ENCODE data around the gene NDEL1. TPM values are rescaled to one million over a fixed set of nuclear protein-coding genes. Genes with fewer than 3 reads are reported as not detected.

NDEL1 gene
- total RNA-seq, 1 experiment from 2014 or later: 34.7 TPM

DNA sequence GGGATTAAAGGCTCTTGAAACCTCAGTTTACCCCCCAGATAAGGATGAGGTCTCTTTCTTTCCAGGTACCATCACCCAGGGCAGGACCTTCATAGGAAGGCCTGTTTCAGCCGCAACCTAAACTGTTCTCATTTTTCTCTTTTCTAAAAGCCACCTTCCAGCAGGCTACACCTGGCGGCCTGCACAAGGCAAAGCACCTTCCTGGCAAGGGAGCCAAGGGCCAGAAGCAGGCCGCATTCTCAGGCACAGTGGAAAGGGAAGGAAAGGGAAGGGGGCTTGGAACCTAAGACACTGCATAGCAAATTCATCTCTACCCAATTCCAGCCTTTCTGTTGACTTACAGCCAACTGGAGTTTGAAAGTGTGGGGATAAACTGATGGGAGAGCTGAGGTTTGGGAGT, 8.9 kb upstream of the NDEL1 start:
- Mint-ChIP-seq H3K36me3 (no peaks in the 10 kb centered on the region), H3K4me3 (no peak overlapping the region), H3K27ac (no peak overlapping the region), H3K9me3 (no peaks in the 10 kb centered on the region), H3K27me3 (ENCODE audit: low read depth) (no peaks in the 10 kb centered on the region; the same call in 1 of the 2 replicates), H3K4me1 (no peaks in the 10 kb centered on the region)
- ChIA-PET POLR2A (no interaction called here), CTCF (interaction anchor here (1.0 kb wide), 1 partner anchor 17 kb away, joined by 4 read pairs; no protein-coding TSS in a partner anchor)
- TF ChIP-seq ZNF396 (CRISPR knock-in tag; IDR thresholded peaks at IDR 0.05; ENCODE audit: borderline replicate concordance) (no peak), SMAD4 (CRISPR knock-in tag; IDR thresholded peaks at IDR 0.05) (no peak), ZNF219 (CRISPR knock-in tag; IDR thresholded peaks at IDR 0.05; ENCODE audit: borderline replicate concordance) (no peak), CDX4 (CRISPR knock-in tag; IDR thresholded peaks at IDR 0.05; ENCODE audit: borderline replicate concordance) (no peak), CREM (CRISPR knock-in tag; IDR thresholded peaks at IDR 0.05) (no peak), ZNF138 (CRISPR knock-in tag; conservative IDR thresholded peaks at IDR 0.05) (no peak), ZNF532 (CRISPR knock-in tag; IDR thresholded peaks at IDR 0.05; ENCODE audit: borderline replicate concordance) (no peak), MYBL2 (CRISPR knock-in tag; IDR thresholded peaks at IDR 0.05) (no peak), ZNF671 (CRISPR knock-in tag; IDR thresholded peaks at IDR 0.05) (no peak), TEAD4 (CRISPR knock-in tag; IDR thresholded peaks at IDR 0.05) (no peak)
- TF ChIP-seq, protein P1, sequence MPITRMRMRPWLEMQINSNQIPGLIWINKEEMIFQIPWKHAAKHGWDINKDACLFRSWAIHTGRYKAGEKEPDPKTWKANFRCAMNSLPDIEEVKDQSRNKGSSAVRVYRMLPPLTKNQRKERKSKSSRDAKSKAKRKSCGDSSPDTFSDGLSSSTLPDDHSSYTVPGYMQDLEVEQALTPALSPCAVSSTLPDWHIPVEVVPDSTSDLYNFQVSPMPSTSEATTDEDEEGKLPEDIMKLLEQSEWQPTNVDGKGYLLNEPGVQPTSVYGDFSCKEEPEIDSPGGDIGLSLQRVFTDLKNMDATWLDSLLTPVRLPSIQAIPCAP (CRISPR knock-in tag; IDR thresholded peaks at IDR 0.05): no peak
- DNase-seq (ENCODE audit: low spot score) (no peak), ATAC-seq (peak; percentile 44; the same call in 1 of the 2 replicates)

DNA sequence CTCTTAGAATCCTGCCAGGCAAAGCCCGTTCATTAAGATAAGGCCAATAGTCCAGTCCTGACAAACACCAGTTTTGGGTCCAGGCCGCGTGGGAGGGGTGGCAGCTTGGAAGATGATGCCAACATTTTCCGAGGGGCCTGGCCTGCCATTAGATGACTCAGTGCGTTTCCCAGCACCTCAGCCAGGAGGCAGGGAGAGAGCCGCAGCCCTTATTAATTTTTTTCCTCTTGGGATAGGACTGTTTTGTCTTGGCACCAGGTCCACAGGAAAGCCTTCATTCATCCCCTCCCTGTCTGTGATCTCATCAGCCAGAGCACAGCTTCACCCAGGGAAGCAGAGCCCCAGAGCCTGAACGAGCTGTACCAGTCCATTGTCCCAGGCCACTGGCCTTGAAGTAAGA, 4.7 kb upstream of the NDEL1 start:
- ATAC-seq: no peak
- H3K27me3 Mint-ChIP-seq (ENCODE audit: low read depth): no peaks in the 10 kb centered on the region; the same call in 1 of the 2 replicates
- ChIA-PET CTCF (interaction anchor here (0.6 to 1.6 kb wide), 3 partner anchors 21 to 142 kb away, joined by 3 to 8 read pairs (median 3); partner anchors contain the start of gene RANGRF), POLR2A (no interaction called here)
- H3K4me3 Mint-ChIP-seq: no peak overlapping the region
- no peak for DNase-seq (ENCODE audit: low spot score)
- no peak overlapping the region for H3K27ac Mint-ChIP-seq
- H3K4me1 Mint-ChIP-seq: peaks cover 4% of the 10 kb centered on the region; the same call in 1 of the 2 replicates
- TF ChIP-seq CREM (CRISPR knock-in tag; IDR thresholded peaks at IDR 0.05): no peak
- TF ChIP-seq ZNF423 (CRISPR knock-in tag; IDR thresholded peaks at IDR 0.05): no peak
- H3K36me3 Mint-ChIP-seq: no peaks in the 10 kb centered on the region
- H3K9me3 Mint-ChIP-seq: no peaks in the 10 kb centered on the region

- peak overlapping the region; percentile 89 for H3K4me3 Mint-ChIP-seq
- H3K27me3 Mint-ChIP-seq (ENCODE audit: low read depth): no peaks in the 10 kb centered on the region; the same call in 1 of the 2 replicates
- ATAC-seq (peak; percentile 49), DNase-seq (ENCODE audit: low spot score) (peak; percentile 55)
- H3K36me3 Mint-ChIP-seq: peaks cover 6% of the 10 kb centered on the region
- H3K27ac Mint-ChIP-seq: peak overlapping the region; percentile 96
- peaks cover 13% of the 10 kb centered on the region for H3K4me1 Mint-ChIP-seq
- ChIA-PET POLR2A (interaction anchor here (0.9 to 1.5 kb wide), 6 partner anchors 12 to 226 kb away, joined by 3 to 5 read pairs (median 3); partner anchors contain the start of genes AURKB and MYH10), CTCF (interaction anchor here (0.7 to 2.0 kb wide), 9 partner anchors 26 to 452 kb away, joined by 3 to 21 read pairs (median 5); no protein-coding TSS in a partner anchor)
- H3K9me3 Mint-ChIP-seq: no peaks in the 10 kb centered on the region
- 0 out of 2 replicates have a peak, but pooled peaks have one; percentile 20 for TF ChIP-seq ESRRA (CRISPR knock-in tag; IDR thresholded peaks at IDR 0.05; ENCODE audit: borderline replicate concordance)
- 0 out of 2 replicates have a peak, but pooled peaks have one; percentile 11 for TF ChIP-seq MAX (CRISPR knock-in tag; IDR thresholded peaks at IDR 0.05)
- no peak for TF ChIP-seq ZMAT4 (CRISPR knock-in tag; IDR thresholded peaks at IDR 0.05)
- TF ChIP-seq RELA (CRISPR knock-in tag; IDR thresholded peaks at IDR 0.05; ENCODE audit: borderline replicate concordance): no peak
- TF ChIP-seq, protein P2, sequence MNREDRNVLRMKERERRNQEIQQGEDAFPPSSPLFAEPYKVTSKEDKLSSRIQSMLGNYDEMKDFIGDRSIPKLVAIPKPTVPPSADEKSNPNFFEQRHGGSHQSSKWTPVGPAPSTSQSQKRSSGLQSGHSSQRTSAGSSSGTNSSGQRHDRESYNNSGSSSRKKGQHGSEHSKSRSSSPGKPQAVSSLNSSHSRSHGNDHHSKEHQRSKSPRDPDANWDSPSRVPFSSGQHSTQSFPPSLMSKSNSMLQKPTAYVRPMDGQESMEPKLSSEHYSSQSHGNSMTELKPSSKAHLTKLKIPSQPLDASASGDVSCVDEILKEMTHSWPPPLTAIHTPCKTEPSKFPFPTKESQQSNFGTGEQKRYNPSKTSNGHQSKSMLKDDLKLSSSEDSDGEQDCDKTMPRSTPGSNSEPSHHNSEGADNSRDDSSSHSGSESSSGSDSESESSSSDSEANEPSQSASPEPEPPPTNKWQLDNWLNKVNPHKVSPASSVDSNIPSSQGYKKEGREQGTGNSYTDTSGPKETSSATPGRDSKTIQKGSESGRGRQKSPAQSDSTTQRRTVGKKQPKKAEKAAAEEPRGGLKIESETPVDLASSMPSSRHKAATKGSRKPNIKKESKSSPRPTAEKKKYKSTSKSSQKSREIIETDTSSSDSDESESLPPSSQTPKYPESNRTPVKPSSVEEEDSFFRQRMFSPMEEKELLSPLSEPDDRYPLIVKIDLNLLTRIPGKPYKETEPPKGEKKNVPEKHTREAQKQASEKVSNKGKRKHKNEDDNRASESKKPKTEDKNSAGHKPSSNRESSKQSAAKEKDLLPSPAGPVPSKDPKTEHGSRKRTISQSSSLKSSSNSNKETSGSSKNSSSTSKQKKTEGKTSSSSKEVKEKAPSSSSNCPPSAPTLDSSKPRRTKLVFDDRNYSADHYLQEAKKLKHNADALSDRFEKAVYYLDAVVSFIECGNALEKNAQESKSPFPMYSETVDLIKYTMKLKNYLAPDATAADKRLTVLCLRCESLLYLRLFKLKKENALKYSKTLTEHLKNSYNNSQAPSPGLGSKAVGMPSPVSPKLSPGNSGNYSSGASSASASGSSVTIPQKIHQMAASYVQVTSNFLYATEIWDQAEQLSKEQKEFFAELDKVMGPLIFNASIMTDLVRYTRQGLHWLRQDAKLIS (CRISPR knock-in tag; IDR thresholded peaks at IDR 0.05; ENCODE audit: borderline replicate concordance): no peak
- no peak for TF ChIP-seq ZNF121 (CRISPR knock-in tag; IDR thresholded peaks at IDR 0.05)
- no peak for TF ChIP-seq ZNF138 (CRISPR knock-in tag; conservative IDR thresholded peaks at IDR 0.05)
- no peak for TF ChIP-seq CREB1 (CRISPR knock-in tag; IDR thresholded peaks at IDR 0.05)
- no peak for TF ChIP-seq SMAD4 (CRISPR knock-in tag; IDR thresholded peaks at IDR 0.05)
Measured at GRCh38 chr17:8436169-8436843, 622 bp downstream of the NDEL1 start.

Data from WTC11 (cell line).